ENCODE data around the gene ARHGEF33.

GRCh38 chr2:38925982-38926381 lies 36.3 kb downstream of the ARHGEF33 start:
- TF ChIP-seq CTCF (IDR thresholded peaks at IDR 0.05; ENCODE audit: insufficient read depth, low read length) (no peak), POLR2AphosphoS5 (IDR thresholded peaks at IDR 0.05; ENCODE audit: low read depth) (no peak)

Data from HL-60 (cell line).